ENCODE measurements around the gene HOXA3.
A peak's percentile ranks its signal among the peaks of the same experiment; 100 is the strongest.

Gene HOXA3

GRCh38 chr7:27098578-27099451 is 53.6 kb downstream of the HOXA3 start:
- no peak for TF ChIP-seq REST (IDR thresholded peaks at IDR 0.05; ENCODE audit: insufficient replicate concordance, low read depth)
- no peak for TF ChIP-seq SPI1 (IDR thresholded peaks at IDR 0.05; ENCODE audit: borderline replicate concordance, low read depth)
- TF ChIP-seq GABPA (IDR thresholded peaks at IDR 0.05; ENCODE audit: low read depth): no peak
- TF ChIP-seq CTCF (IDR thresholded peaks at IDR 0.05; ENCODE audit: insufficient read depth, low read length): no peak
- TF ChIP-seq POLR2AphosphoS5 (IDR thresholded peaks at IDR 0.05; ENCODE audit: low read depth): no peak
- no peak for DNase-seq (ENCODE audit: low read depth in 1 of 2, low spot score in 1 of 2)
- no peak overlapping the region for H3K4me3 ChIP-seq (replicated peaks; ENCODE audit: insufficient read depth, low read length)
- H3K27me3 ChIP-seq (ENCODE audit: insufficient read depth, poor library complexity, severe bottlenecking): peaks cover 32% of the 10 kb centered on the region
- H3K27ac ChIP-seq (replicated peaks): no peak overlapping the region

- TF ChIP-seq REST (IDR thresholded peaks at IDR 0.05; ENCODE audit: insufficient replicate concordance, low read depth) (no peak), POLR2AphosphoS5 (IDR thresholded peaks at IDR 0.05; ENCODE audit: low read depth) (no peak), GABPA (IDR thresholded peaks at IDR 0.05; ENCODE audit: low read depth) (no peak), CTCF (IDR thresholded peaks at IDR 0.05; ENCODE audit: insufficient read depth, low read length) (no peak), SPI1 (IDR thresholded peaks at IDR 0.05; ENCODE audit: borderline replicate concordance, low read depth) (no peak)
- Histone ChIP-seq H3K4me3 (replicated peaks; ENCODE audit: insufficient read depth, low read length) (no peak overlapping the region), H3K27ac (replicated peaks) (no peak overlapping the region), H3K27me3 (ENCODE audit: insufficient read depth, poor library complexity, severe bottlenecking) (peaks cover 23% of the 10 kb centered on the region)
- no peak for DNase-seq (ENCODE audit: low read depth in 1 of 2, low spot score in 1 of 2)
Observed at GRCh38 chr7:27097686-27098577, 54.5 kb downstream of the HOXA3 start.

- Histone ChIP-seq H3K4me3 (replicated peaks; ENCODE audit: insufficient read depth, low read length) (peak overlapping the region; percentile 97), H3K27me3 (ENCODE audit: insufficient read depth, poor library complexity, severe bottlenecking) (peaks cover 16% of the 10 kb centered on the region), H3K27ac (replicated peaks) (peak overlapping the region; percentile 54)
- DNase-seq (ENCODE audit: low read depth in 1 of 2, low spot score in 1 of 2): peak in 1 of 2 experiments; percentile 47
- TF ChIP-seq GABPA (IDR thresholded peaks at IDR 0.05; ENCODE audit: low read depth): no peak
- peak; percentile 92 for TF ChIP-seq SPI1 (IDR thresholded peaks at IDR 0.05; ENCODE audit: borderline replicate concordance, low read depth)
- peak; percentile 28; the same call in 1 of the 2 replicates for TF ChIP-seq POLR2AphosphoS5 (IDR thresholded peaks at IDR 0.05; ENCODE audit: low read depth)
Observed at GRCh38 chr7:27096768-27097514, 55.4 kb downstream of the HOXA3 start.

Measured in HL-60 (cell line).